ENCODE results near the gene SNX9.

GRCh38 chr6:157905590-157906342 lies 82.7 kb downstream of the SNX9 start:
- TF ChIP-seq, protein P1, sequence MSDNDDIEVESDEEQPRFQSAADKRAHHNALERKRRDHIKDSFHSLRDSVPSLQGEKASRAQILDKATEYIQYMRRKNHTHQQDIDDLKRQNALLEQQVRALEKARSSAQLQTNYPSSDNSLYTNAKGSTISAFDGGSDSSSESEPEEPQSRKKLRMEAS (IDR thresholded peaks at IDR 0.05) = no peak
- TF ChIP-seq JUN (IDR thresholded peaks at IDR 0.05; ENCODE audit: low read depth, low read length) (no peak), CHD2 (IDR thresholded peaks at IDR 0.05; ENCODE audit: low read length) (no peak), ATF2 (IDR thresholded peaks at IDR 0.05; ENCODE audit: low read length) (no peak), ASH2L (IDR thresholded peaks at IDR 0.05; ENCODE audit: low read length) (no peak), POLR2A (IDR thresholded peaks at IDR 0.05; ENCODE audit: control extremely low read depth in 1 of 2, low read depth in 2 of 2, low read length in 2 of 2) (no peak)
- TF ChIP-seq, protein P2, sequence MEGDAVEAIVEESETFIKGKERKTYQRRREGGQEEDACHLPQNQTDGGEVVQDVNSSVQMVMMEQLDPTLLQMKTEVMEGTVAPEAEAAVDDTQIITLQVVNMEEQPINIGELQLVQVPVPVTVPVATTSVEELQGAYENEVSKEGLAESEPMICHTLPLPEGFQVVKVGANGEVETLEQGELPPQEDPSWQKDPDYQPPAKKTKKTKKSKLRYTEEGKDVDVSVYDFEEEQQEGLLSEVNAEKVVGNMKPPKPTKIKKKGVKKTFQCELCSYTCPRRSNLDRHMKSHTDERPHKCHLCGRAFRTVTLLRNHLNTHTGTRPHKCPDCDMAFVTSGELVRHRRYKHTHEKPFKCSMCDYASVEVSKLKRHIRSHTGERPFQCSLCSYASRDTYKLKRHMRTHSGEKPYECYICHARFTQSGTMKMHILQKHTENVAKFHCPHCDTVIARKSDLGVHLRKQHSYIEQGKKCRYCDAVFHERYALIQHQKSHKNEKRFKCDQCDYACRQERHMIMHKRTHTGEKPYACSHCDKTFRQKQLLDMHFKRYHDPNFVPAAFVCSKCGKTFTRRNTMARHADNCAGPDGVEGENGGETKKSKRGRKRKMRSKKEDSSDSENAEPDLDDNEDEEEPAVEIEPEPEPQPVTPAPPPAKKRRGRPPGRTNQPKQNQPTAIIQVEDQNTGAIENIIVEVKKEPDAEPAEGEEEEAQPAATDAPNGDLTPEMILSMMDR (IDR thresholded peaks at IDR 0.05; ENCODE audit: control extremely low read depth in 1 of 3, insufficient read depth in 1 of 3, low read depth in 1 of 3, low read length in 3 of 3) = peak in 2 of 3 experiments; percentile 8 to 9; a peak in 2 of 4 replicates

All from H1 (cell line).